ENCODE data around the gene HSPB6.

Gene HSPB6

GRCh38 chr19:35764432-35765315 lies 7.8 kb upstream of the HSPB6 start:
- no peak for DNase-seq

DNA sequence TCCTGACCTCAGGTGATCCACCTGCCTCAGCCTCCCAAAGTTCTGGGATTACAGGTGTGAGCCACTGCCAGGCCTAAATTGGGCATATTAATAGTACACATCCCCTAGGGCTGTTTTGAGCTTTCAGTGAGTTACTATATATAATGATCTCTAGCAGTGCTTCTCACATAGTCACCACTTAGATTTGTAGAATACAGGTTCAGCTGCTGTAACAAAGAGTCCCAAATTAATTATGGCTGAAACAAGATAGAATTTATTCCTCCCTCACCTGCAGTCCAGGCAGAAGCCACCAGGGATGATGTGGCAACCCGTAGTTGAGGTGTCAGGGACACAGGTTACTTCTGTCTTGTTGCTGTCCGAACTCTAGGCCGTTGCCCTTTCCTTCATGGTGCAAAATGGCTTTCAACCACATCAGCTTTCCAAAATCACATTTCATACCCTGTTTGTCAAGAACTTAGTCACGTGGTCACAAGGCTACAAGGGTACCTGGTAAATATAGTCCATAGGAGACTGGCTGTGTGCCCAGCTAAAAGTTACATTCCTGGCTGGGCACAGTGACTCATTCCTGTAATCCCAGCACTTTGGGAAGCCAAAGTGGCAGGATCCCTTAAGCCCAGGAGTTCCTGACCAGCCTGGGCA lies 4.0 kb upstream of the HSPB6 start:
- DNase-seq: no peak

DNA sequence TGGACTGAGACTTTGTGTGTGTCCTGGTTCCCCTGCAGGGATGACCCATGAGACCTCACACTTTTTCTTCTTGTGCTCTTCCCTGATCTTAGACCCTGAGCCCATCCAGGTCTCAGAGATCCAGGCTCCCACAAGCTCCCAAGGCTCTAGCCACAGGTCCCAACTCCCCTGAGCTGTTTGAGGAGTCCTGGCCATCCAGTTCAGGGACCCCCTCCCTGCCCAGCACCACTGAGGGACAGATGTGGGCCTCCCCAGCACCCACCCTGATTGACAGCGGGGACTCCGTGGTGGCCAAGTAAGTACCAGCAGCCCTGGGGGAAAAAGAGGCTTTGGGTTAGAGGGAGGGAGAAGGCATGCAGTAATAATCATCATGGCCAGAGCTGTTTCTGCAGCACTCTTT lies 2.9 kb upstream of the HSPB6 start:
- DNase-seq: no peak

DNA sequence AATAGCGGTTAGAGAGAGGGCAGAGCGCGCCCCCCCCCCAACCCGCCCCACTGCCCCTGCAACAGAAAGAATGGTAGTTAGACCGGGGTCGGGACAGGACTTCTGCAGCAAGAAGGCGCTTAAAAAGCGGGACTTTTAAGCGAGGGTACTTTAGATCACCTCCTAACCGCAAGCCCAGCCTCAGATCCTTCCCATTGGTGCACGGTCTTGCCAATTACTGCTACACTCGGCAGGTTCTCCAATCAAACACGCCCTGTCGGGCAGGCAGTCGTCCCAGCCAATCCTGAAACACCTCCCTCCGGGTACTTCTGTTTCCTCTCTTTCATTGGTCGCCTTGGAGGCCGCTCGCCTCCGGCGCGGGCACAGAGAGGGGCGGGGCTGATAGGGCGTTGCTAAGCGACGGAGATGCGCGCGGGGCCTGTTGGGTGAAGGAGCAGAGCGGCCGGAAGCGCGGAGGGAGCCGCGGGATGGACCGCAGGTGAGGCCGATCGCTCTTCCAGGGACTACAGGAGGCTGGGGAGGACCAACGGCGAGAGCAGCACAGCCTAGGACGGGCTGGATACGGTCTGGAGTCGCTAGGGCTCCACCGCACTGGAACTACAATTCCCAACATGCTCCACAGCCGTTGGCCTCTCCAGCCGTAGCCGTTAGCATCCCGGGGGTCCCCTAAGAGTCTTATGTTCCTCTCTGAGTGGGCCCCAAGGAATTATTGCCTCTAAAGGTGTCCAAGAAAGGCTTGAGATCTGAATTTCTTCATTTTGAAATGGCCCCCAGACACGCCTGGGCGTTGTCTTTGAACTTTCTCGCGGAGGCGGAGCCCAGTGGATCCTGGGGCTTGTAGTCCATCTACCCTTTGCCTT lies 1.1 kb upstream of the HSPB6 start, which contains the start of gene PROSER3:
Gene PROSER3, plus strand, starts transcription at position 428 of the 860 bp plus-strand sequence. Its CDS starts 40 bp downstream, at position 468.
- peak; percentile 100 for DNase-seq

GRCh38 chr19:35757231-35757748 lies 461 bp upstream of the HSPB6 start:
- no peak for DNase-seq

GRCh38 chr19:35755550-35756376 lies 1.1 kb downstream of the HSPB6 start:
- DNase-seq: peak; percentile 74

- DNase-seq: no peak
Observed at GRCh38 chr19:35755131-35755549, 1.7 kb downstream of the HSPB6 start.

DNA sequence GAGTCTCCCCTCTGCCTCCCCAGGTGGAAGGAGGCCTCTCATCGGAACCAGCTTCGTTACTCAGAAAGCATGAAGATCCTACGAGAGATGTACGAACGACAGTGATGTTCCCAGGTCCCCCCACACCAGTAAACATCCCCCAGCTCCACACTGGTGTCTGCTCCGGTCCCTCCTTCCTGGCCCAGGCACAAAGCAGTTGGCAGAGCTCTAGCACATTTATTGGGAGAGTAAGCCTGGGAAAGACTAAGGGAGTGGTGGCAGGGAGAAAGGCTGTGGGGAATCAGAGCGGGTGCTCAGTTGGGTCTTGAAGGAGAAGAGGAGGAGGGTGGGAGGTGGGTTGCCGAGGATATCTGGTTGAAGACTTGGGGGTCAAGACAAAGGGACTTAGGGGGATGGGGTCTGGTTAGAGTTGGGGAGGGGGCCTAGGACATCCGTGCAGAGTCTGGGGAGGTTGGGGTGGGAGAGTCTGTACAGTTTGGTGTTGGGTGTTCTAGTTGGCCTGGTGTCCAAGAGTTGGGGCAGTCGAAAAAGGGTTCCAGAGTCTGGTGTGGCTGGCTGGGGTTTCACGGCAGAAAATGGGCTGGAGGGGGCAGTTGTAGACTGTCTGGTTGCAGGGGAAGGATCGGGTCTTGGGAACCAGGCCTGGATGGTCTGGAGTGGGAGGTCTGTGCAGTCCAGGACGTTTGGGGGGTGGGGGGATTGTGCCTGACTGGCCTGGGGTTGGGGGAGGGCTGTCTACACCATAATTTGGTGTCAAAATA lies 2.3 kb downstream of the HSPB6 start:
- no peak for DNase-seq

DNA sequence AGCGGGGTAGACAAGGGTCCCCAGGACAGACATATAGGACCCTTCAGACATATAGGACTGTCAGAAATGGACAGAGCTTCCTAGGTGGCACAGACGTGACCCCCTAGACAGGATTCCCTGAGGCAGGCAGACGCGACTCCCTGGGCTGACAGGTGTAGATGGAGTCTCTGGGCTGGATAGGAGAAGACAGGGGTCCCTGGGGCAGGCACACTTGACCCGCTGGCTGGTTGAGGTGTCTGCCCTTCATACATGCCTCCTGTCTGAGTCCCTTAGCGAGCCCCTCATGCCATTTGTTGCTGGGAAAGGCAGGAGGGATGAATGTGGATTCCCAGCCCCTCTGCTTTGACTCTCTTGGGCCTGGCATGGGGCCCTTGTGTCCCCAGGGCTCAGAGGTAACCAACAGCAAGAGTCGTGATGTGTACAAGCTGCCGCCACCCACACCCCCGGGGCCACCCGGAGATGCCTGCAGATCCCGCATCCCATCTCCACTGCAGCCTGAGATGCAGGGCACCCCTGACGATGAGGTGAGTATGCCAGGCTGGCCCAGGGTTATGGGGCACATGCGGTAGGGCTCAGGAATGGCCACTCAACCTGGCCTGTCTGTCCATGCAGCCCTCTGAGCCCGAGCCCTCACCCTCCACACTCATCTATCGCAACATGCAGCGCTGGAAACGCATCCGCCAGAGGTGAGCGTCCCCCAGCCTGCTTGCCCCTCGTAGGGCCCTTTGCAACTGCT lies 3.0 kb downstream of the HSPB6 start:
- no peak for DNase-seq

- no peak for DNase-seq
Observed at GRCh38 chr19:35752746-35753350, 4.0 kb downstream of the HSPB6 start.

GRCh38 chr19:35751839-35752745 lies 4.7 kb downstream of the HSPB6 start:
- no peak for DNase-seq

- no peak for DNase-seq
Observed at GRCh38 chr19:35750167-35750566, 6.7 kb downstream of the HSPB6 start.

- DNase-seq: peak; percentile 99
Observed at GRCh38 chr19:35748106-35749020, 8.5 kb downstream of the HSPB6 start, which contains the start of gene LIN37. TSS of gene LIN37 (plus strand) at chr19:35748576. CDS start at chr19:35748725, 149 bp downstream.

- no peak for DNase-seq
Observed at GRCh38 chr19:35746531-35746930, 10.3 kb downstream of the HSPB6 start.

GRCh38 chr19:35746087-35746462 lies 10.8 kb downstream of the HSPB6 start:
- DNase-seq: no peak

DNA sequence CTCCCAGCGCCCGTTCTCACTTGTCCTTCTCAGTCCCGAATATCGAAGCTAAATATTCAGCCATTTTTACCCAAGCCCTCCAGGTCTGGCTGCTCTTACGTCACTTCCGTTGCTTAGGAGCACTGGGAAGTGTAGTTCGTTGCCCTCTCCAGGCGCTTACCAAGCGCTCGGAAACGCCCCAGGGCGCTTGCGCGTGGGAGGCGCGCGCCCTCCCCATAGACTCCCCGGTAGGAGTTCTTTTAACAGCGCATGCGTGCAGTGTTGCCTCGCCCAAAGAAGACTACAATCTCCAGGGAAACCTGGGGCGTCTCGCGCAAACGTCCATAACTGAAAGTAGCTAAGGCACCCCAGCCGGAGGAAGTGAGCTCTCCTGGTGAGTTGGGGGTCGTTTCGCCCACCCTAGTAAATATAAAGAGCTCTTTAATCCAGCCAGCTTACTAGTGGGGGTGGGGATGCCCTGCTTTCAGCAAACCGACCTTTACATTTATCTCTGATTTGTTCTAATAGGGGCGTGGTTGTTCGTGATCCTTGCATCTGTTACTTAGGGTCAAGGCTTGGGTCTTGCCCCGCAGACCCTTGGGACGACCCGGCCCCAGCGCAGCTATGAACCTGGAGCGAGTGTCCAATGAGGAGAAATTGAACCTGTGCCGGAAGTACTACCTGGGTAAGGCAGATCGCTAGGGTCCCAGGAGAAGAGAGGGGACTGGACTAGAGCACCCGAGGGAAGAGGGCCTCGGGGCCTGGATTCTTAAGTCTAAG lies 11.3 kb downstream of the HSPB6 start, which contains the start of the genes PSENEN and U2AF1L4:
Gene PSENEN, plus strand, starts transcription at position 324 of the 759 bp plus-strand sequence. Its CDS starts 280 bp downstream, at position 604.
Gene U2AF1L4, minus strand, starts transcription at position 91 of the 759 bp plus-strand sequence. Its CDS starts 27 bp downstream, at position 64.
- peak; percentile 99 for DNase-seq
